ENCODE measurements around the gene TSEN54. TPM values are rescaled to one million over a fixed set of nuclear protein-coding genes. Genes with fewer than 3 reads are reported as not detected.

The TSEN54 gene
- total RNA-seq, 2 experiments from 2014 or later = 57.4 to 69.8 TPM

DNA sequence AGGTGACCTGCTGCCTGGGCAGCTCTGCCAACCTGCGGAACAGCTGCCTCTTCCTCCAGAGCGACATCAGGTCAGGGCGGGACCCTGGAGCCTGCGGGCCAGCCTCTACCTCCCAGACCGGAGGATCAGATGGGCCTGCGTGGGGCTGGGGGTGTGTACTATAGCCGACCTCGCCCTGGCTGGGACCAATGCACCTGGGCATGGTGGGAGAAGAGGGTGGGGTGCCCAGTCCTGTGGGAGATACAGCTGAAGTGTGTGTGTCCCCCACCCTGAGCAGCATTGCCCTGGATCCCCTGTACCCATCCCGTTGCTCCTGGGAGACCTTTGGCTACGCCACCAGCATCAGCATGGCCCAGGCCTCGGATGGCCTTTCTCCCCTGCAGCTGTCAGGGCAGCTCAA is 20.3 kb upstream of the TSEN54 start:
- no TSS peak for BruUV-seq (replicated peaks)
- H3K36me3 ChIP-seq (ENCODE audit: insufficient read depth, low read length) = no peaks in the 10 kb centered on the region
- CTCF ChIA-PET (ENCODE audit: unreplicated experiment) = interaction anchor here (0.5 kb wide), 1 partner anchor 9 kb away, joined by 3 read pairs; no protein-coding TSS in a partner anchor

DNA sequence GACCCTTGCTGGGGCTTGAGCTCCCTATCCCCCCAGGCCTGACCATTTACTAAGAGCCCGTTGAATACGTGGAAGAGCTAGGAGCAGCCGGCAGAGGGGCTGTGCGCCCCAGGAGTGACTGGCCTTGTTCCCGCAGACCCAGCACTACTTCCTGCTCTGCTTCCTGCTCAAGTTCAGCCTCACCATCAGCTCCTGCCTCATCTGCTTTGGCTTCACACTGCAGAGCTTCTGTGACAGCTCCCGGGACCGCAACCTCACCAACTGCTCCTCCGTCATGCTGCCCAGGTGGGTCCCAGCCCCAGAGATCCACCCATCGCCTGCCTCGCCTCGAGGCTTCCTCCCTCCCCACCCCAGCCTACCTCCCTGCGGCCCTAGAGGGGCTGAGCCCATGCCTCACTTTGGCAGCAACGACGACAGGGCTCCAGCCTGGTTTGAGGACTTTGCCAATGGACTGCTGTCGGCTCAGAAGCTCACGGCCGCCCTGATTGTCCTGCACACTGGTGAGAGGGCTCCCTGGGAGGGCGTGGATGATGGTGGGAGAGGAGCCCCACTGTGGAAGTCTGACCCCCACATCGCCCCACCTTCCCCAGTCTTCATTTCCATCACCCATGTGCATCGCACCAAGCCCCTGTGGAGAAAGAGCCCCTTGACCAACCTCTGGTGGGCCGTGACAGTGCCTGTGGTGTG is 18.1 kb upstream of the TSEN54 start:
- H2AFZ ChIP-seq (ENCODE audit: low read length) = no peak overlapping the region
- no peaks in the 10 kb centered on the region for H3K9me3 ChIP-seq (ENCODE audit: low read length)
- no peaks in the 10 kb centered on the region for H3K79me2 ChIP-seq (ENCODE audit: insufficient read depth, low read depth, low read length)
- no peak overlapping the region for H3K4me2 ChIP-seq (ENCODE audit: low read length)
- H3K9me2 ChIP-seq (ENCODE audit: insufficient read depth, low read length) = no peaks in the 10 kb centered on the region
- H3K4me3 ChIP-seq (ENCODE audit: low read depth, low read length, poor library complexity, severe bottlenecking) = no peak overlapping the region
- ChIA-PET POLR2A (interaction anchor here (0.6 kb wide), 1 partner anchor 39 kb away, joined by 3 read pairs; no protein-coding TSS in a partner anchor), CTCF (ENCODE audit: unreplicated experiment) (no interaction called here)
- no peaks in the 10 kb centered on the region for H3K4me1 ChIP-seq (ENCODE audit: insufficient read depth, low read length, poor library complexity, severe bottlenecking)
- BruUV-seq (replicated peaks) = no TSS peak
- intact Hi-C loops (cut with micrococcal nuclease; ENCODE audit: unreplicated experiment) = no loop called here
- no peaks in the 10 kb centered on the region for H4K20me1 ChIP-seq (ENCODE audit: insufficient read depth, low read length)
- TF ChIP-seq, protein P1, sequence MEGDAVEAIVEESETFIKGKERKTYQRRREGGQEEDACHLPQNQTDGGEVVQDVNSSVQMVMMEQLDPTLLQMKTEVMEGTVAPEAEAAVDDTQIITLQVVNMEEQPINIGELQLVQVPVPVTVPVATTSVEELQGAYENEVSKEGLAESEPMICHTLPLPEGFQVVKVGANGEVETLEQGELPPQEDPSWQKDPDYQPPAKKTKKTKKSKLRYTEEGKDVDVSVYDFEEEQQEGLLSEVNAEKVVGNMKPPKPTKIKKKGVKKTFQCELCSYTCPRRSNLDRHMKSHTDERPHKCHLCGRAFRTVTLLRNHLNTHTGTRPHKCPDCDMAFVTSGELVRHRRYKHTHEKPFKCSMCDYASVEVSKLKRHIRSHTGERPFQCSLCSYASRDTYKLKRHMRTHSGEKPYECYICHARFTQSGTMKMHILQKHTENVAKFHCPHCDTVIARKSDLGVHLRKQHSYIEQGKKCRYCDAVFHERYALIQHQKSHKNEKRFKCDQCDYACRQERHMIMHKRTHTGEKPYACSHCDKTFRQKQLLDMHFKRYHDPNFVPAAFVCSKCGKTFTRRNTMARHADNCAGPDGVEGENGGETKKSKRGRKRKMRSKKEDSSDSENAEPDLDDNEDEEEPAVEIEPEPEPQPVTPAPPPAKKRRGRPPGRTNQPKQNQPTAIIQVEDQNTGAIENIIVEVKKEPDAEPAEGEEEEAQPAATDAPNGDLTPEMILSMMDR (conservative IDR thresholded peaks at IDR 0.05; ENCODE audit: low read length) = no peak
- no peak for TF ChIP-seq EZH2phosphoT487 (IDR thresholded peaks at IDR 0.05; ENCODE audit: borderline replicate concordance, low read depth, low read length)
- H3K27ac ChIP-seq (ENCODE audit: low read depth, low read length, poor library complexity, severe bottlenecking) = no peak overlapping the region
- no peaks in the 10 kb centered on the region for H3K36me3 ChIP-seq (ENCODE audit: insufficient read depth, low read length)
- no peak for DNase-seq (ENCODE audit: low spot score)

More for the DNA sequence above, 20.3 kb upstream of the TSEN54 start:
- no peak overlapping the region for H3K27ac ChIP-seq (ENCODE audit: low read depth, low read length, poor library complexity, severe bottlenecking)
- H4K20me1 ChIP-seq (ENCODE audit: insufficient read depth, low read length) = no peaks in the 10 kb centered on the region
- no peak overlapping the region for H2AFZ ChIP-seq (ENCODE audit: low read length)
- no peak for TF ChIP-seq EZH2phosphoT487 (IDR thresholded peaks at IDR 0.05; ENCODE audit: borderline replicate concordance, low read depth, low read length)
- no peaks in the 10 kb centered on the region for H3K9me2 ChIP-seq (ENCODE audit: insufficient read depth, low read length)
- no peak overlapping the region for H3K4me3 ChIP-seq (ENCODE audit: low read depth, low read length, poor library complexity, severe bottlenecking)
- DNase-seq (ENCODE audit: low spot score) = no peak
- H3K79me2 ChIP-seq (ENCODE audit: insufficient read depth, low read depth, low read length) = no peaks in the 10 kb centered on the region
- H3K9me3 ChIP-seq (ENCODE audit: low read length) = no peaks in the 10 kb centered on the region
- no peaks in the 10 kb centered on the region for H3K4me1 ChIP-seq (ENCODE audit: insufficient read depth, low read length, poor library complexity, severe bottlenecking)
- POLR2A ChIA-PET = no interaction called here
- intact Hi-C loops (cut with micrococcal nuclease; ENCODE audit: unreplicated experiment) = no loop called here
- H3K4me2 ChIP-seq (ENCODE audit: low read length) = no peak overlapping the region

DNA sequence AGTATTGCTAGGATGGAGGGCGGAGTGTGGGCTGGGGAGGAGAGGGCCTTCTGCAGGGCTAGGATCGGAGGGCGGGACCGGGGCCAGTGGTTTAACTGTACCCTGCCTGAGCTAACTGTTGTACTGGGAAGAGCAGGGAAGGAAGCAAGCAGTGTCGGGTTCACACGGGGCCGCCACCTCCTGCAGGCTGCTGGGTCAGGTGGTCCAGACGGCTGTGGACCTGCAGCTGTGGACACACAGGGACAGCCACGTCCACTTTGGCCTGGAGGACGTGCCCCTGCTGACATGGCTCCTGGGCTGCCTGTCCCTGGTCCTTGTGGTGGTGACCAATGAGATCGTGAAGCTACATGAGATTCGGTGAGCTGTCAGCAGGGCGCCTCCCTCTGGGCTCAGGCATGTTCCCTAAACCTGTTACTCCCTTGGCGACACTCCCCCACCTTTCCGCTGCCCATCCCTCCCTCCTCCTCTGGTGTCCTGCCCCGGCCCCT is 17.6 kb upstream of the TSEN54 start:
- Histone ChIP-seq H3K27ac (ENCODE audit: low read depth, low read length, poor library complexity, severe bottlenecking) (no peak overlapping the region), H3K36me3 (ENCODE audit: insufficient read depth, low read length) (no peaks in the 10 kb centered on the region), H3K9me3 (ENCODE audit: low read length) (no peaks in the 10 kb centered on the region), H2AFZ (ENCODE audit: low read length) (no peak overlapping the region), H3K79me2 (ENCODE audit: insufficient read depth, low read depth, low read length) (no peaks in the 10 kb centered on the region), H3K4me2 (ENCODE audit: low read length) (no peak overlapping the region), H3K9me2 (ENCODE audit: insufficient read depth, low read length) (no peaks in the 10 kb centered on the region), H4K20me1 (ENCODE audit: insufficient read depth, low read length) (no peaks in the 10 kb centered on the region), H3K4me1 (ENCODE audit: insufficient read depth, low read length, poor library complexity, severe bottlenecking) (no peaks in the 10 kb centered on the region), H3K4me3 (ENCODE audit: low read depth, low read length, poor library complexity, severe bottlenecking) (no peak overlapping the region)
- ChIA-PET CTCF (ENCODE audit: unreplicated experiment) (no interaction called here), POLR2A (interaction anchor here (0.6 to 0.8 kb wide), 2 partner anchors 39 to 70 kb away, joined by 3 read pairs; no protein-coding TSS in a partner anchor)
- TF ChIP-seq, protein P1 (conservative IDR thresholded peaks at IDR 0.05; ENCODE audit: low read length) = no peak
- no peak for TF ChIP-seq EZH2phosphoT487 (IDR thresholded peaks at IDR 0.05; ENCODE audit: borderline replicate concordance, low read depth, low read length)
- no peak for DNase-seq (ENCODE audit: low spot score)
- intact Hi-C loops (cut with micrococcal nuclease; ENCODE audit: unreplicated experiment) = no loop called here
- no TSS peak for BruUV-seq (replicated peaks)

Measured in OCI-LY7 (cell line).